Measurements from ENCODE around the gene PRRC2C. TPM values are rescaled to one million over a fixed set of nuclear protein-coding genes. Genes with fewer than 3 reads are reported as not detected.

Gene PRRC2C
- polyA plus RNA-seq, 2 of the 4 experiments (the other 2 are of a cell fraction), result 50.3 to 96.3 TPM

DNA sequence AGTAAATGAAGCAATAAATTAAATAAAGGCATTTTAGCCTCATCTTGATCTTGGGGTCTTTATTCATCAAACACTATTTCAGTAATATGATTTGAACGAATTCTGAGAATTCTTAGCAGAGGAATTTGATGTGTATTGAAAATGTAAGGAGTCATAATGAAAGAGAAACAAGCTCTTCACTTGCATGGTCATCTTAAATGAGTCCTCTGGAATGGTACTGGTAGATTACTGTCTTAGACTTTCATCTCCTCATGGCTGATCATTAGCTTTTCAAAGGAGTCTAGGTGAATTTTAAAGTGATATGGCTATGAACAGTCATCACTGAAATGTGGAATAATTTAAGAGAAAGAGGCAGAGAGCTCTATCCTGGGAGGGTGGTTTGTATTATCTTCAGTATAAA lies 30.0 kb downstream of the PRRC2C start:
- WGBS (ENCODE audit: missing lambda C conversion rate), result 79% methylated on average over 1 of the region's 1 CpG
- TF ChIP-seq, protein P1, sequence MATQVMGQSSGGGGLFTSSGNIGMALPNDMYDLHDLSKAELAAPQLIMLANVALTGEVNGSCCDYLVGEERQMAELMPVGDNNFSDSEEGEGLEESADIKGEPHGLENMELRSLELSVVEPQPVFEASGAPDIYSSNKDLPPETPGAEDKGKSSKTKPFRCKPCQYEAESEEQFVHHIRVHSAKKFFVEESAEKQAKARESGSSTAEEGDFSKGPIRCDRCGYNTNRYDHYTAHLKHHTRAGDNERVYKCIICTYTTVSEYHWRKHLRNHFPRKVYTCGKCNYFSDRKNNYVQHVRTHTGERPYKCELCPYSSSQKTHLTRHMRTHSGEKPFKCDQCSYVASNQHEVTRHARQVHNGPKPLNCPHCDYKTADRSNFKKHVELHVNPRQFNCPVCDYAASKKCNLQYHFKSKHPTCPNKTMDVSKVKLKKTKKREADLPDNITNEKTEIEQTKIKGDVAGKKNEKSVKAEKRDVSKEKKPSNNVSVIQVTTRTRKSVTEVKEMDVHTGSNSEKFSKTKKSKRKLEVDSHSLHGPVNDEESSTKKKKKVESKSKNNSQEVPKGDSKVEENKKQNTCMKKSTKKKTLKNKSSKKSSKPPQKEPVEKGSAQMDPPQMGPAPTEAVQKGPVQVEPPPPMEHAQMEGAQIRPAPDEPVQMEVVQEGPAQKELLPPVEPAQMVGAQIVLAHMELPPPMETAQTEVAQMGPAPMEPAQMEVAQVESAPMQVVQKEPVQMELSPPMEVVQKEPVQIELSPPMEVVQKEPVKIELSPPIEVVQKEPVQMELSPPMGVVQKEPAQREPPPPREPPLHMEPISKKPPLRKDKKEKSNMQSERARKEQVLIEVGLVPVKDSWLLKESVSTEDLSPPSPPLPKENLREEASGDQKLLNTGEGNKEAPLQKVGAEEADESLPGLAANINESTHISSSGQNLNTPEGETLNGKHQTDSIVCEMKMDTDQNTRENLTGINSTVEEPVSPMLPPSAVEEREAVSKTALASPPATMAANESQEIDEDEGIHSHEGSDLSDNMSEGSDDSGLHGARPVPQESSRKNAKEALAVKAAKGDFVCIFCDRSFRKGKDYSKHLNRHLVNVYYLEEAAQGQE (IDR thresholded peaks at IDR 0.05), result no peak
- TF ChIP-seq CHD4 (IDR thresholded peaks at IDR 0.05; ENCODE audit: borderline replicate concordance), result no peak
- TF ChIP-seq CEBPB (IDR thresholded peaks at IDR 0.05), result no peak
- TF ChIP-seq ZSCAN20 (CRISPR knock-in tag; IDR thresholded peaks at IDR 0.05), result no peak
- no peak for TF ChIP-seq CBX2 (IDR thresholded peaks at IDR 0.05; ENCODE audit: borderline replicate concordance, low read depth)
- TF ChIP-seq, protein P2, sequence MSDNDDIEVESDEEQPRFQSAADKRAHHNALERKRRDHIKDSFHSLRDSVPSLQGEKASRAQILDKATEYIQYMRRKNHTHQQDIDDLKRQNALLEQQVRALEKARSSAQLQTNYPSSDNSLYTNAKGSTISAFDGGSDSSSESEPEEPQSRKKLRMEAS (IDR thresholded peaks at IDR 0.05), result no peak
- TF ChIP-seq HOXA7 (CRISPR knock-in tag; IDR thresholded peaks at IDR 0.05), result no peak
- TF ChIP-seq GATA3 (IDR thresholded peaks at IDR 0.05; ENCODE audit: borderline replicate concordance), result no peak
- no peak for TF ChIP-seq RARB (CRISPR knock-in tag; IDR thresholded peaks at IDR 0.05)
- TF ChIP-seq EHMT2 (IDR thresholded peaks at IDR 0.05; ENCODE audit: low read depth), result no peak
- Histone ChIP-seq H3K4me1 (no peaks in the 10 kb centered on the region), H3K27ac (no peak overlapping the region), H3K4me3 (no peak overlapping the region), H3K4me2 (no peak overlapping the region), H3K9me3 (no peaks in the 10 kb centered on the region)
- no peak for FAIRE-seq
- ATAC-seq, result no peak
- no peak for DNase-seq (ENCODE audit: low read depth in 1 of 2, low spot score in 1 of 2)
- ChIA-PET POLR2A (interaction anchor here (0.6 to 1.0 kb wide), 2 partner anchors 15 to 30 kb away, joined by 3 to 4 read pairs; partner anchors contain the start of gene PRRC2C), CTCF (interaction anchor here (1.1 kb wide), 1 partner anchor 30 kb away, joined by 3 read pairs; no protein-coding TSS in a partner anchor)

GRCh38 chr1:171515741-171516140 lies 30.4 kb downstream of the PRRC2C start:
- TF ChIP-seq HDAC2 (IDR thresholded peaks at IDR 0.05), result no peak
- TF ChIP-seq HOXB13 (CRISPR knock-in tag; IDR thresholded peaks at IDR 0.05; ENCODE audit: low read depth), result no peak
- TF ChIP-seq FOSL2 (IDR thresholded peaks at IDR 0.05), result no peak
- TF ChIP-seq FOSL2 (CRISPR knock-in tag; IDR thresholded peaks at IDR 0.05), result no peak
- no peak for TF ChIP-seq RCOR1 (IDR thresholded peaks at IDR 0.05; ENCODE audit: low read depth, low read length)
- TF ChIP-seq, protein P3, sequence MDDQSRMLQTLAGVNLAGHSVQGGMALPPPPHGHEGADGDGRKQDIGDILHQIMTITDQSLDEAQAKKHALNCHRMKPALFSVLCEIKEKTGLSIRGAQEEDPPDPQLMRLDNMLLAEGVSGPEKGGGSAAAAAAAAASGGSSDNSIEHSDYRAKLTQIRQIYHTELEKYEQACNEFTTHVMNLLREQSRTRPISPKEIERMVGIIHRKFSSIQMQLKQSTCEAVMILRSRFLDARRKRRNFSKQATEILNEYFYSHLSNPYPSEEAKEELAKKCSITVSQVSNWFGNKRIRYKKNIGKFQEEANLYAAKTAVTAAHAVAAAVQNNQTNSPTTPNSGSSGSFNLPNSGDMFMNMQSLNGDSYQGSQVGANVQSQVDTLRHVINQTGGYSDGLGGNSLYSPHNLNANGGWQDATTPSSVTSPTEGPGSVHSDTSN (IDR thresholded peaks at IDR 0.05), result no peak
- CTCF ChIA-PET, result interaction anchor here (1.1 kb wide), 1 partner anchor 31 kb away, joined by 3 read pairs; no protein-coding TSS in a partner anchor
- H3K27ac ChIP-seq, result no peak overlapping the region

DNA sequence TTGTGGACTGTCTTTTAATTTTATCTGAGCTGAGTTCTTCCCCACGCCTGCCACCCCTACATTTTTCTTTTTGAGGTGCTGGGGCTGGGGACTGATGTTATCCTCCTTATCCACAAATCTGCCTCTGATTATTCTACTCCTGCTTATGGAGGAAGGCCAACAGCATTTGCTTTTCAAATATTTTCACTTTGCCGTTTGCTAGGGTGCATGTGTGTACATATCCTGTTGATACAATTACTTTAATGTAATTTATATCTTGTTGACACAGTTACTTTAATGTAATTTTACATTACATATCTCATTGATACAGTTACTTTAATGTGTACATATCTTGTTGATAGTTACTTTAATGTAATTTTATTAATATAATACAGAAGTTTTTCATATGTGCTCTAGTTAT lies 36.2 kb downstream of the PRRC2C start:
- no peak for FAIRE-seq
- Histone ChIP-seq H3K4me3 (no peak overlapping the region), H3K9me3 (no peaks in the 10 kb centered on the region), H3K4me1 (no peaks in the 10 kb centered on the region), H3K27ac (no peak overlapping the region), H3K4me2 (no peak overlapping the region)
- CTCF ChIA-PET, result no interaction called here
- ATAC-seq, result no peak
- TF ChIP-seq ZNF302 (CRISPR knock-in tag; IDR thresholded peaks at IDR 0.05), result no peak
- no peak for TF ChIP-seq ATOH8 (CRISPR knock-in tag; IDR thresholded peaks at IDR 0.05; ENCODE audit: low read depth)
- TF ChIP-seq TFCP2L1 (CRISPR knock-in tag; IDR thresholded peaks at IDR 0.05), result no peak
- TF ChIP-seq MAFK (IDR thresholded peaks at IDR 0.05; ENCODE audit: partially characterized antibody), result no peak
- no peak for TF ChIP-seq HES2 (IDR thresholded peaks at IDR 0.05)
- TF ChIP-seq, protein P1 (IDR thresholded peaks at IDR 0.05), result no peak
- no peak for TF ChIP-seq JUNB (IDR thresholded peaks at IDR 0.05)
- no peak for TF ChIP-seq HEYL (CRISPR knock-in tag; IDR thresholded peaks at IDR 0.05)
- POLR2A ChIA-PET, result no interaction called here
- DNase-seq (ENCODE audit: low read depth in 1 of 2, low spot score in 1 of 2), result no peak
- WGBS (ENCODE audit: missing lambda C conversion rate), result 74% methylated on average over 2 of the region's 2 CpGs

More at GRCh38 chr1:171515741-171516140, 30.4 kb downstream of the PRRC2C start:
- DNase-seq (ENCODE audit: low read depth in 1 of 2, low spot score in 1 of 2) (no peak), ATAC-seq (no peak), FAIRE-seq (no peak)
- Histone ChIP-seq H3K4me3 (no peak overlapping the region), H3K4me2 (no peak overlapping the region), H3K4me1 (no peaks in the 10 kb centered on the region), H3K9me3 (no peaks in the 10 kb centered on the region)
- POLR2A ChIA-PET, result interaction anchor here (0.6 to 1.0 kb wide), 2 partner anchors 14 to 30 kb away, joined by 3 to 4 read pairs; partner anchors contain the start of gene PRRC2C
- WGBS (ENCODE audit: missing lambda C conversion rate), result 89% methylated on average over 4 of the region's 4 CpGs

All from A549 (cell line).